Ectodermal cell (in vitro differentiated cells): ENCODE measurements around the gene ACE.

ENCODE experiments used
- H3K27ac ChIP-seq: 2 replicates; pipeline ENCODE4 v1.7.0; 2013; ENCODE audit warnings: mild to moderate bottlenecking, low read depth, low read length; ENCODE audit not compliant: insufficient read depth, poor library complexity, severe bottlenecking
- H3K27me3 ChIP-seq: 2 replicates; pipeline ENCODE4 v1.7.0; 2013; ENCODE audit warnings: mild to moderate bottlenecking, low read length; ENCODE audit not compliant: insufficient read depth, control insufficient read depth, poor library complexity, severe bottlenecking
- H3K36me3 ChIP-seq: one replicate; pipeline ENCODE4 v1.7.0; 2013; ENCODE audit warnings: low read length; ENCODE audit not compliant: control insufficient read depth, insufficient read depth
- H3K4me1 ChIP-seq: one replicate; pipeline ENCODE4 v1.7.0; 2013; ENCODE audit warnings: low read length; ENCODE audit not compliant: control insufficient read depth, insufficient read depth
- H3K4me3 ChIP-seq: 2 replicates; pipeline ENCODE4 v1.7.0; 2013; ENCODE audit warnings: low read depth, low read length, control low read depth; ENCODE audit not compliant: insufficient read depth
- H3K9me3 ChIP-seq: 2 replicates; pipeline ENCODE4 v1.7.0; 2013; ENCODE audit warnings: mild to moderate bottlenecking, low read length, moderate library complexity; ENCODE audit not compliant: control insufficient read depth
- WGBS, 2 experiments: methylation state at CpG; one replicate each; pipeline ENCODE4 v1.1.7; 2013; ENCODE audit warnings: missing lambda C conversion rate in 2 of 2; 5-methylcytosine and 5-hydroxymethylcytosine counted together

ACE gene

DNA sequence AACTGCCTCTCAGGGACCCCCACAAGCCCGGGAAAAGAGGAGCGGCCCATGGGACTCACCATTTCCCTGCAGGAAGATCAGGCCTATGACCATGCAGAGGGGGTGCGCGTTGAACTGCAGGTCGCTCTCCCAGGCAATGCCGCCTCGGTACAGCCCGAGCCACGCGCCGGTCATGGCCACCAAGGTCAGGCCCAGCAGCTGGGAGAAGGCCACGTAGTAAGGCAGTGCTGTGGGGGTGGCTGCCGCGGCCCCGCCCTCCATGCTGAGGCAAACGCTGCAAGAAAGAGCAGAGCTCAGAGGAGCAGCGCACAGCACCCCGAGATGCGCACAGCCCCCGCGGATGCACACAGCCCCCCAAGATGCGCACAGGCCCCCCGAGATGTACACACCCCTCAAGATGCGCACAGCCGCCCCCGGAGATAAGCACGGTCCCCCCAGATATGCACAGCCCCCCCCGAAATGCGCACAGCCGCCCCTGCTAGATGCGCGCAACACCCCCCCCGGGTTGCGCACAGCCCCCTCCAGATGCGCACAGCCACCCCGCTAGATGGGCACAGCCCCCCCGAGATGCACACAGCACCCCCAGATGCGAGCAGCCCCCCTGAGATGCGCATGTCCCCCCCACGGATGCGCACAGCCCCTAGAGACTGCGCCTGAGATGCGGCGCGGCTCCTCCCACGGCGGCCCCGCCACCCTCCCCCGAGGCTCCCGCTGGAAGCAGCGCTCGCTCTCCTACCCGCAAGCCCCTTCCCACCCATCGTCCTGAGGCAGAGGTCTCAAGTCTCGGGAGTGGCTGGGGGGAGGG lies 39.4 kb upstream of the ACE start:
- no peaks in the 10 kb centered on the region for H3K27me3 ChIP-seq
- no peaks in the 10 kb centered on the region for H3K9me3 ChIP-seq
- no peak overlapping the region for H3K4me3 ChIP-seq
- H3K36me3 ChIP-seq, result no peaks in the 10 kb centered on the region
- WGBS, 2 experiments, result 93 to 94% methylated on average over 55 of the region's 55 CpGs
- peaks cover 12% of the 10 kb centered on the region for H3K4me1 ChIP-seq
- no peak overlapping the region for H3K27ac ChIP-seq

DNA sequence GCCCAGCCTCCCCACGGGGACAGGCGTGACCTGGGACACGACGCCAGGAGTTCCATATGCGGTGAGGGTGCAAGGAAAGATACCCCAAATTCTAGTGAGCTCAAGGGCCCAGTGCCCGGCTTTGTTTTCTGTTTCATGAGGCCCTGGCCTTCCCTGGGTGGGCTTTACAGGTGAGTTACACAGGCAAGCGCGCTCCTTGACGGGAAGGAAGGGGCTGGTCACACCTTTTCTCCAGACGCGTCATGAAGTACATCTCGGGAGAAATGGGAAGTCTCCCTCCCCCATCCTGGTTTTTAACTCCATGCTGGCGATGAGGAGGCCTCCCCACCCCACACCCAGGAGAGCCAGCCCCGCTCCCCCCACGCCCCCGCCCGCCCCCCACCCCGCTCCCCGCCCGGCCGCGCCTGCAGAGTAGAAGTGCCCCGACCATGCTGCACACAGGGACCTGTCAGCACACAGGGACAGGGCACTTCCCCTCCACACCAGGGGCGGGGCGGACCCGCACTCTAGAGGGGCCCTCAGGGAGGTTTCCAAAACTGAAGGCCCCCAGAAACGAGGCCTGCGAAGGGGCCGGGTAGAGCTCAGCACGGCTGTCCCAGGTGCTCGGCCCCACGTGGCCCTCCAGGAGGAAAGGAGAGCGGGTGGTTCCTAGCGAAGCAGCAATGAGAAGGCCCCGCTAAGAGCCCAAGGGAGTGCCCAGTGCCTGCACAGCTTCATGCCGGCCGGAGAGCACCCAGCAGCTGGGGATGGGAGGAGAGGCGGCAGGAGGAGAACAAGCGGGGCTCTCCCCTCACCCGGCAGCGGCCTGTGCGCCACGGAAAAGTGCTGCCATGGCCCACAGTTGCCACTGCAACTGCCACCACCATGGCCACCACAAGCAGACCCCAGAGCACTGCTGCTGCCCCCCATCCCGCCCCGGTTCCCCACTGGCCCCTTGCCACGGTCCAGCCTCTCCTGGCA lies 38.5 kb upstream of the ACE start:
- Histone ChIP-seq H3K9me3 (no peaks in the 10 kb centered on the region), H3K36me3 (no peaks in the 10 kb centered on the region), H3K27me3 (no peaks in the 10 kb centered on the region), H3K27ac (no peak overlapping the region), H3K4me1 (peaks cover 12% of the 10 kb centered on the region), H3K4me3 (no peak overlapping the region)
- WGBS, 2 experiments, result 89 to 90% methylated on average over 42 to 46 of the region's 46 CpGs

DNA sequence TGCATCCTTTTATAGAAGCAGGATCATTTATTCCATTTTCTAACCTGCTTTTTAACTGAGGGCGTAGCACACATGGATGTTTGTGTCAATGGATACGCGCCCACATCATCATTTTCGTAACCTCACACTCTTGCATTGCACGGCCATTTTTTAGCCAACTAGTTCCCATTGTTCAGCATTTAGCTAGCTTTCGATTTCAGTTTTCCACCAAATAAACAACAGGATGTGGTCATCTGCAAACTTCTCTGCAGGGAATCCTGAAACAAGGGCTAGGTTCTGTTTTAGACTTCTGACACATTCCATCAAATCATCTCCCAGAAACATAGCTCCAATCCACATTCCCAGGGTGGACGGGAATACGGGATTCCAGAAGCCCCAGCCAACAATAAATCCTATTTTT lies 37.2 kb upstream of the ACE start:
- H3K9me3 ChIP-seq, result no peaks in the 10 kb centered on the region
- H3K4me1 ChIP-seq, result peaks cover 6% of the 10 kb centered on the region
- H3K36me3 ChIP-seq, result no peaks in the 10 kb centered on the region
- H3K27ac ChIP-seq, result no peak overlapping the region
- no peak overlapping the region for H3K4me3 ChIP-seq
- WGBS, 2 experiments, result 95 to 96% methylated on average over 8 of the region's 8 CpGs
- H3K27me3 ChIP-seq, result peaks cover under 1% of the 10 kb centered on the region

DNA sequence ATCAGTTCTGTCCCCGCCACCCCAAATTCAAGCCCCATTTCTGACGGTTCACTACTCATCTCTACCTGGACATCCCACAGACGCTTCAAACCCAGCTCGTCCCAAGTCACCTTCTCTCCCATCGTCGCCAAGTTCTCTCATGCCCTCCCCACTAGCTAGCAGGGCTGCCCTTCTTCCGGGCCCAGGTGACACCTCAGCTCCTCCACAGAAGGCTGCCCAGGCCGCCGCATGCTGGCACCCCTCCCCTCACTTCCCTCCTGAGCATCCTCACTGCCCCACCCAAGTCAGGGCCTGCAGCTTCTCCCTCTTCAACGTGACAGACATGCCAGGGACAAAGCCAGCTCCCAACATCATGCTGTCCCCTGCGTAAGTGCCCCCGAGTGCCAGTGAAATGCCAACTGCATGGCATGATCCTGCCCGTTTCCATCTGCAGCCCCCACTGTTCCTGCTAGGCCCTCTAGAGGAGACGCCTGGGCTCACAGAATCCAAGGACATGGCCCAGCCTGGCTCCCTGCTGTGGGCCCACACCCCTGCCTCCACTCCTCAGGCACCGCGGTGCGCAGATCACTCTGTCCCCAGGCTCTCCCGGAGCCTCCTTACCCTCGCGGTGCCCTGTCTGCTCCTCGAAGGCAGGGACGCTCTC lies 36.6 kb upstream of the ACE start:
- H3K27ac ChIP-seq, result no peak overlapping the region
- peaks cover 7% of the 10 kb centered on the region for H3K27me3 ChIP-seq
- WGBS, 2 experiments, result 84 to 85% methylated on average over 22 of the region's 22 CpGs
- H3K36me3 ChIP-seq, result no peaks in the 10 kb centered on the region
- no peak overlapping the region for H3K4me3 ChIP-seq
- H3K4me1 ChIP-seq, result peaks cover 6% of the 10 kb centered on the region
- H3K9me3 ChIP-seq, result no peaks in the 10 kb centered on the region

DNA sequence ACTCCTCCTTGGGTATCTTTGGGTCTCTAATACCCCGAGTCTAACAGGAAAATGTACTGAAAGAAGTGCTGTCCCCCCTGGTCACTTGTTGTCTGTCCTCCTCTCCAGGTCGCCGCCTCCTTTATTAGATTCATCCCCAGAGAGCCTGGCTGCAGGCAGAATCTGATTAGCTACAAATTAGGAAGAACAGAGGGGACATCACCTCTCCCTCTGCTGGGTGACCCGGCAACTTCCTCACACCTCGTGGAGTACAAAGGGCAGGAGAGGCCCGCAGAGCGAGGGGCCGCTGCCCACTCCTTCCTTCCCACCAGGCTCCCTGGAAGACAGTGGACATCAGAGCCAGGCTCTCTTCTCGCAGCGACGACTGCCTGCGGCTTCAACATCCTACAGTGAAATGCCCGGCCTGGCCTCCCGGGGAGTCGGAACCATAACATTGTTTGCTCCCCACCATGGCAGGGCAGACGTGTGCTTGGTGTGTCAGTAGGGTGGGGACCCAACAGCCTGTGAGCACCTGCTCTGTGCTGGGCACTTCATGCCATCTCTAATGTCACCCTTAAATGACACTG lies 36.0 kb upstream of the ACE start:
- Histone ChIP-seq H3K36me3 (no peaks in the 10 kb centered on the region), H3K9me3 (no peaks in the 10 kb centered on the region), H3K4me1 (peaks cover 6% of the 10 kb centered on the region), H3K27me3 (peaks cover 13% of the 10 kb centered on the region), H3K27ac (no peak overlapping the region), H3K4me3 (no peak overlapping the region)
- WGBS, 2 experiments, result 79 to 80% methylated on average over 16 of the region's 16 CpGs

DNA sequence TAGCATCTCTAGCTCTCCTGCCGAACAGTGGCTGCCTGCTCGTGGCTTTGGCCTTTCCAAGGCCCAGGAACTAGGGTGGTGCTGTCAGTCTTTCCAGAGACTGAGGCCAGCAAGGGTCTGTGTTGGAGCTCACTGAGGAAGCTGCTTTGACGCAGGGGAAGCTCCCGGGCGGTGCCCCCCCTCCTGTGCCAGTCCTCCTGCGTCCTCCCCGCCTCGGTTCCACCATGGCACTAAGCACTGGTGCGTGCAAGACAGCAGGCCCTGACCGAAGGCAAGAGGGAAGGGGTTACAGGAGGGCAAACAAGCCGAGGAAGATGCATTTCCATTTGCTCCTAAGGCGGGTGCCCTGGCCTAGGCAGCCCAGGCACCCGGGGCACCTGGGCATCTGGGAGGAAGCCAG lies 35.2 kb upstream of the ACE start:
- no peak overlapping the region for H3K27ac ChIP-seq
- no peaks in the 10 kb centered on the region for H3K9me3 ChIP-seq
- peaks cover 7% of the 10 kb centered on the region for H3K4me1 ChIP-seq
- H3K4me3 ChIP-seq, result no peak overlapping the region
- H3K36me3 ChIP-seq, result no peaks in the 10 kb centered on the region
- 94 to 95% methylated on average over 13 of the region's 13 CpGs for WGBS, 2 experiments
- H3K27me3 ChIP-seq, result peaks cover 21% of the 10 kb centered on the region

DNA sequence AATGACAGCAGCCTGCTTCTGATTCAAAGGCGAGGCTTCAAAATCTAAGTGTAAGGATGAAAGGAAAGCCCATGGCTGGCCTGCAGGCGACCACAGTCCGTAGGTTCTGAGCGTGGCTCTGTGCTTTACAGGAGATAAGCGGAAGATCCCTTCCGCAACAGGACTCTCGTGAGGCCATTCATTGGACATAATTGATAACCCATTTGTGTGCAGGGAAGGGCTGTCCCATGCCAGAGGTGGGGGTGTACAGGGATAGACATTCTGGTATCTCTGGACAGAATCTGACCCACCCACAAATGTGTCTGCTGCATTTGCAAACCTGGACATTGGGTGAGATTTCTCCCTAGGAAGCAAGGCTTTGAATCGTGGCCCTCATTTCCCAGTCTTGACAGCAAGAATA lies 34.8 kb upstream of the ACE start:
- H3K4me3 ChIP-seq, result no peak overlapping the region
- 93 to 94% methylated on average over 8 of the region's 8 CpGs for WGBS, 2 experiments

DNA sequence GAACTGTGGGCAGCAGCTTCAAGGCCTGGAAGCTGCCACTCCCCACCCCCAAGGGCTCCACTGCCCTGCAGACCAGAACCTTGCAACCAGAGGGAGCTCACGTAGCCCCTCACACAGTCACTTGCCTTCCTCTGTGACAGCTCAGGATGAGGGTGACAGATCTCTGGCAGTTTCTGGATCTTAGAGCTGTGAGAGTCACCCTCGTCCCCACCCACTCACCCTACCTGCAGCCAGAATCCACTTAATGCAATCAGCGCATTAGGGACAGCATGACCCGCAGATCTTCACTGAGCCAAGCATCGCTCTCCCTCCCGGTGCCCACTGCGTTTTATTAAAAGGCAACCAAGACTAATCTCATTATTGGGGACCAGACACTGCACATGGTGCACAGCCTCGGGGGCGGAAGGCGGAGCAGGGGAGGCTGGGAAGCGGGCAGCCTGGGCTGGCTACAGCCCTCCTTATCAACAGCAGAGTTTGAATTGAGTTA lies 34.3 kb upstream of the ACE start:
- Histone ChIP-seq H3K4me1 (peaks cover 16% of the 10 kb centered on the region), H3K4me3 (no peak overlapping the region), H3K27me3 (peaks cover 30% of the 10 kb centered on the region), H3K27ac (no peak overlapping the region), H3K9me3 (no peaks in the 10 kb centered on the region), H3K36me3 (no peaks in the 10 kb centered on the region)
- 86% methylated on average over 11 of the region's 11 CpGs for WGBS, 2 experiments

More for the DNA sequence above, 34.8 kb upstream of the ACE start:
- Histone ChIP-seq H3K27me3 (peaks cover 25% of the 10 kb centered on the region), H3K9me3 (no peaks in the 10 kb centered on the region), H3K27ac (no peak overlapping the region), H3K36me3 (no peaks in the 10 kb centered on the region), H3K4me1 (peaks cover 11% of the 10 kb centered on the region)

DNA sequence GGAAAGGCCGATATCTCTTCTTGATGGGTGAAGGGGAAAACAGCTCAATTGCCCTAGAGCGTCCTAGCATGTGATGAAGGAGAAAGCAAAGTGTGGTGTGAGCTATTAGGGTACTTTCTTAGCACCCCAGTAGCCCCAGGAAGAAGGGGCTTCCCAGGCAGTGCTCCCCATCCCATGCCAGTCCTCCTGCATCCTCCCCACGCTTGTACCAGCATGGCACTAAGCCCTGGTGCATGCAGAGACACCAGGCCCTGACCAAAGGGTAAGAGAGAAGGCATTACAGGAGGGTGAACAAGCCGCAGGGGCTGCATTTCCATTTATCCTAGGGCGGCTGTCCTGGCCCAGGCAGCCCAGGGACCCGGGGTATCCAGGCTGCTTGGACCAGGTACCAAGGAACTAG lies 33.8 kb upstream of the ACE start:
- no peaks in the 10 kb centered on the region for H3K9me3 ChIP-seq
- 92% methylated on average over 6 of the region's 6 CpGs for WGBS, 2 experiments
- H3K4me3 ChIP-seq, result no peak overlapping the region
- peaks cover 33% of the 10 kb centered on the region for H3K27me3 ChIP-seq
- H3K4me1 ChIP-seq, result peaks cover 20% of the 10 kb centered on the region
- no peaks in the 10 kb centered on the region for H3K36me3 ChIP-seq
- no peak overlapping the region for H3K27ac ChIP-seq
